ENCODE data around the gene TBX21. TPM values are rescaled to one million over a fixed set of nuclear protein-coding genes. Genes with fewer than 3 reads are reported as not detected.
A peak's percentile ranks its signal among the peaks of the same experiment; 100 is the strongest.

Gene TBX21
- total and polyA plus RNA-seq, 10 of the 15 experiments (the other 5 are each of a cell fraction or from before 2014, with no cell fraction given): 0.63 to 9.6 (median 5.0) TPM

DNA sequence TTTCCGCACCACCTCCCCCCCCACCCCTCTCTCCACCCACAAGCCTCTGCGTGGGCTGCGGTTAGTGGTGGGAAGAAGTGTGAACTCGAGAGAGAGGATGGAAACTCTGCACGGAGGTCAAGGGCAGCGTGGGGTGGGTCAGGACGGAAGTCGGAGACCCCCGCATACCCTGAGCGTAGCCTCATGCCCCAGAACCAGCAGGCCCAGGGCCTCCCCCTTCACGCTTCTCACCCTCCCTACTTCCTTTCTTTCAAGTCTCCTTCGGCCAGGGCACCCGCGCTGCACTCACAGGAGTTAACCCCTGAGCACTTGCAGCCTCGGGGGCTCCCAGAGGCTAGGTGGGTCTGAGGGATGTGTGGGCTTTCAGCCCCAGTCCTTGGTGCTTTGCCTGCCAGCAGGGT, 29.8 kb upstream of the TBX21 start (continued):
- TF ChIP-seq EP300 (IDR thresholded peaks at IDR 0.05; ENCODE audit: borderline replicate concordance in 1 of 2, control insufficient read depth in 1 of 2, low read depth in 2 of 2, low read length in 2 of 2) (peak; percentile 18 to 30; a peak in 1 of 4 replicates), ZNF274 (IDR thresholded peaks at IDR 0.05; ENCODE audit: insufficient read depth, insufficient read length) (no peak), IKZF2 (IDR thresholded peaks at IDR 0.05) (peak; percentile 52 to 68; a peak in 3 of 4 replicates), IKZF1 (conservative IDR thresholded peaks at IDR 0.05) (peak; percentile 77), MEF2B (IDR thresholded peaks at IDR 0.05; ENCODE audit: partially characterized antibody, poor library complexity, severe bottlenecking) (peak; percentile 62), SMC3 (IDR thresholded peaks at IDR 0.05; ENCODE audit: borderline replicate concordance, low read length) (no peak), SIX5 (IDR thresholded peaks at IDR 0.05; ENCODE audit: low read depth, low read length, severe bottlenecking) (no peak), MEF2A (IDR thresholded peaks at IDR 0.05; ENCODE audit: insufficient read depth, low read depth, low read length) (no peak), DPF2 (IDR thresholded peaks at IDR 0.05) (peak; percentile 90), MTA2 (IDR thresholded peaks at IDR 0.05; ENCODE audit: low read depth) (peak; percentile 75; the same call in 1 of the 2 replicates), NBN (IDR thresholded peaks at IDR 0.05) (peak; percentile 64), GATAD2B (conservative IDR thresholded peaks at IDR 0.05; ENCODE audit: low read depth) (peak; percentile 77), YBX1 (IDR thresholded peaks at IDR 0.05) (no peak), NR2F1 (conservative IDR thresholded peaks at IDR 0.05) (peak; percentile 95), SREBF1 (IDR thresholded peaks at IDR 0.05; ENCODE audit: low read length) (no peak), HDGF (IDR thresholded peaks at IDR 0.05) (0 out of 2 replicates have a peak, but pooled peaks have one; percentile 33), NRF1 (conservative IDR thresholded peaks at IDR 0.05; ENCODE audit: low read depth, low read length) (no peak), RBBP5 (conservative IDR thresholded peaks at IDR 0.05) (no peak), NR2C1 (IDR thresholded peaks at IDR 0.05) (peak; percentile 28; the same call in 1 of the 2 replicates), HDAC6 (IDR thresholded peaks at IDR 0.05; ENCODE audit: unreplicated experiment) (no peak), EGR1 (IDR thresholded peaks at IDR 0.05; ENCODE audit: borderline replicate concordance in 1 of 2, low read depth in 2 of 2, low read length in 2 of 2) (peak in 1 of 2 experiments; percentile 86; a peak in 2 of 3 replicates), SPI1 (IDR thresholded peaks at IDR 0.05; ENCODE audit: borderline replicate concordance, insufficient read depth, low read depth, low read length) (peak; percentile 43; the same call in 1 of the 2 replicates)
- TF ChIP-seq, protein P1, sequence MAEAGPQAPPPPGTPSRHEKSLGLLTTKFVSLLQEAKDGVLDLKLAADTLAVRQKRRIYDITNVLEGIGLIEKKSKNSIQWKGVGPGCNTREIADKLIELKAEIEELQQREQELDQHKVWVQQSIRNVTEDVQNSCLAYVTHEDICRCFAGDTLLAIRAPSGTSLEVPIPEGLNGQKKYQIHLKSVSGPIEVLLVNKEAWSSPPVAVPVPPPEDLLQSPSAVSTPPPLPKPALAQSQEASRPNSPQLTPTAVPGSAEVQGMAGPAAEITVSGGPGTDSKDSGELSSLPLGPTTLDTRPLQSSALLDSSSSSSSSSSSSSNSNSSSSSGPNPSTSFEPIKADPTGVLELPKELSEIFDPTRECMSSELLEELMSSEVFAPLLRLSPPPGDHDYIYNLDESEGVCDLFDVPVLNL (IDR thresholded peaks at IDR 0.05; ENCODE audit: low read depth, low read length): no peak
- TF ChIP-seq, protein P2, sequence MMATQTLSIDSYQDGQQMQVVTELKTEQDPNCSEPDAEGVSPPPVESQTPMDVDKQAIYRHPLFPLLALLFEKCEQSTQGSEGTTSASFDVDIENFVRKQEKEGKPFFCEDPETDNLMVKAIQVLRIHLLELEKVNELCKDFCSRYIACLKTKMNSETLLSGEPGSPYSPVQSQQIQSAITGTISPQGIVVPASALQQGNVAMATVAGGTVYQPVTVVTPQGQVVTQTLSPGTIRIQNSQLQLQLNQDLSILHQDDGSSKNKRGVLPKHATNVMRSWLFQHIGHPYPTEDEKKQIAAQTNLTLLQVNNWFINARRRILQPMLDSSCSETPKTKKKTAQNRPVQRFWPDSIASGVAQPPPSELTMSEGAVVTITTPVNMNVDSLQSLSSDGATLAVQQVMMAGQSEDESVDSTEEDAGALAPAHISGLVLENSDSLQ (IDR thresholded peaks at IDR 0.05): no peak
- TF ChIP-seq, protein P3, sequence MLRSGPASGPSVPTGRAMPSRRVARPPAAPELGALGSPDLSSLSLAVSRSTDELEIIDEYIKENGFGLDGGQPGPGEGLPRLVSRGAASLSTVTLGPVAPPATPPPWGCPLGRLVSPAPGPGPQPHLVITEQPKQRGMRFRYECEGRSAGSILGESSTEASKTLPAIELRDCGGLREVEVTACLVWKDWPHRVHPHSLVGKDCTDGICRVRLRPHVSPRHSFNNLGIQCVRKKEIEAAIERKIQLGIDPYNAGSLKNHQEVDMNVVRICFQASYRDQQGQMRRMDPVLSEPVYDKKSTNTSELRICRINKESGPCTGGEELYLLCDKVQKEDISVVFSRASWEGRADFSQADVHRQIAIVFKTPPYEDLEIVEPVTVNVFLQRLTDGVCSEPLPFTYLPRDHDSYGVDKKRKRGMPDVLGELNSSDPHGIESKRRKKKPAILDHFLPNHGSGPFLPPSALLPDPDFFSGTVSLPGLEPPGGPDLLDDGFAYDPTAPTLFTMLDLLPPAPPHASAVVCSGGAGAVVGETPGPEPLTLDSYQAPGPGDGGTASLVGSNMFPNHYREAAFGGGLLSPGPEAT (IDR thresholded peaks at IDR 0.05; ENCODE audit: low read depth): peak; percentile 54; the same call in 1 of the 2 replicates
- TF ChIP-seq, protein P4, sequence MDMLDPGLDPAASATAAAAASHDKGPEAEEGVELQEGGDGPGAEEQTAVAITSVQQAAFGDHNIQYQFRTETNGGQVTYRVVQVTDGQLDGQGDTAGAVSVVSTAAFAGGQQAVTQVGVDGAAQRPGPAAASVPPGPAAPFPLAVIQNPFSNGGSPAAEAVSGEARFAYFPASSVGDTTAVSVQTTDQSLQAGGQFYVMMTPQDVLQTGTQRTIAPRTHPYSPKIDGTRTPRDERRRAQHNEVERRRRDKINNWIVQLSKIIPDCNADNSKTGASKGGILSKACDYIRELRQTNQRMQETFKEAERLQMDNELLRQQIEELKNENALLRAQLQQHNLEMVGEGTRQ (IDR thresholded peaks at IDR 0.05; ENCODE audit: borderline replicate concordance, low read depth, low read length): no peak
- TF ChIP-seq, protein P5, sequence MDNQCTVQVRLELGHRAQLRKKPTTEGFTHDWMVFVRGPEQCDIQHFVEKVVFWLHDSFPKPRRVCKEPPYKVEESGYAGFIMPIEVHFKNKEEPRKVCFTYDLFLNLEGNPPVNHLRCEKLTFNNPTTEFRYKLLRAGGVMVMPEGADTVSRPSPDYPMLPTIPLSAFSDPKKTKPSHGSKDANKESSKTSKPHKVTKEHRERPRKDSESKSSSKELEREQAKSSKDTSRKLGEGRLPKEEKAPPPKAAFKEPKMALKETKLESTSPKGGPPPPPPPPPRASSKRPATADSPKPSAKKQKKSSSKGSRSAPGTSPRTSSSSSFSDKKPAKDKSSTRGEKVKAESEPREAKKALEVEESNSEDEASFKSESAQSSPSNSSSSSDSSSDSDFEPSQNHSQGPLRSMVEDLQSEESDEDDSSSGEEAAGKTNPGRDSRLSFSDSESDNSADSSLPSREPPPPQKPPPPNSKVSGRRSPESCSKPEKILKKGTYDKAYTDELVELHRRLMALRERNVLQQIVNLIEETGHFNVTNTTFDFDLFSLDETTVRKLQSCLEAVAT (IDR thresholded peaks at IDR 0.05): peak; percentile 36; the same call in 1 of the 2 replicates

All from GM12878 (cell line).